HG03571 (cell line): ENCODE measurements around the gene DAPL1.

Experiments
- ATAC-seq: cut with Tn5 transposase; IDR thresholded peaks from one replicate; pipeline ENCODE4 v1.9.1; 2021; ENCODE audit not compliant: unreplicated experiment

DAPL1 gene

DNA sequence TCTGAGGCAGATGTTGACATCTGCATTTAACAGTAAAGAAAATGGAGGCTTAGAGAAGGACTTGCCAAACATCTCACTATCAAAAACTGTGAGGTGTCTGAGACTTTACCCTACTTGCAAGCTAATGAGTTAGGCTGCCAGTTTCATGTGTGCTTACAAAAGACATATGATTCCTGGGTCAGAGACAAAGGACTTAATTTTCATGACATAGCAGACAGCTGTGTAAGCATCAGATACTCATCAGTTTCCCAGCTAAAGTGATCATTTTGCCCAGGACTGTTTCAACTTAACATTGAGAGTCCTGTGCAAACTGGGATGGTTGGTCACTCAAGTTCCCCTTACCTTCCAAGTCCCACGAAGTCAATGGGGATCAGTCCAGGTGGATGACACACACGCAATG is 18.9 kb upstream of the DAPL1 start:
- no peak for ATAC-seq

DNA sequence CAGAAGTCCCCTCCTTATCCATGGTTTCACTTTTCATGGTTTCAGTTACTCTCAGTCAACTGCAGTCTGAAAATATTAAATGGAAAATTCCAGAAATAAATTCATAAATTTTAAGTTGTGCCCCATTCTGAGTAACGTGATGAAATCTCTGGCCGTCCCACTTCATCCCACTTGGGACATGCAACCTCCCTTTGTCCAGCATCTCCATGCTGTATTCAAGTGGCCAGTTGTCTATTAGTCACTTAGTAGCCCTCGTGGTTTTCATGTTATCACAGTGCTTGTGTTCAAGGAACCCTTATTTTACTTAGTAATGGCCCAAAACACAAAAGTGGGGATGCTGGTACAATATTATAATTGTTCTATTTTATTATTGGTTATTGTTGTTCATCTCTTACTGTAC is 18.0 kb upstream of the DAPL1 start:
- no peak for ATAC-seq

DNA sequence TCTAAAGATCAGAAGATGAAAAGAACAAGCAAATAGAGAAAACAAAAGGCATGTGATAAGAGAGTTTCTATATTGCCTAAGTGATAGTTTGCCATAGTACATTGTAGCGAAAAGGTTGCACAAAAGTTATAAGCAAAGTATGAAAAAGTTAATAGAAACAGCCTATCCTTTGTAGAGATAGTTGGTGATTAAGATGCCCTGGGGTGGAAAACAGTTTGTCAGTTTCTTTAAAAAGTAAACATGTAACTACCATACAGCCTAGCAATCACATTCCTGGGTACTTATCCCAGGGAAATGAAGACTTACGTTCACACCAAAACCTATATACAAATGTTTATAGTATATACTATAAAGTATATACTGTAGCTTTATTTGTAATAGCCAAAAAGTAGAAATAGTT is 16.9 kb upstream of the DAPL1 start:
- no peak for ATAC-seq

DNA sequence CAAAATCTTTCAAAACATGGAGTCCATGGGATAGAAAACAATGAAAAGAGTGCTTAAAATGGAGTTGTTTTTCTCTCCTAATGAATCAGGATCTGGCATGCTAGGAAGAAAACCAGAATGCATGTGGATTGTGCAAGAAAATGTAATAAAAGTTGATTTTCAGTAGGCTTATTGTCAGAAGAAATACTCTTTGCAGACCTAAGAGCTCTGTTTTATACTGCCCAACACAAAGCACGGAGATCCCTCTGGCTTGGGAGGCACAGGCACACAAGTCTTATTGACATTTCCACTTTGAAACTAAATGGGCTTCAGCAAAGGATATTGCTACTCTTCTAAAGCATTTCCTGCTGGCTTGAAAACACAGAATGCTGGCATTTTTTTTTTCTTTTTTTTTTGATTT is 15.5 kb upstream of the DAPL1 start:
- ATAC-seq, result no peak

DNA sequence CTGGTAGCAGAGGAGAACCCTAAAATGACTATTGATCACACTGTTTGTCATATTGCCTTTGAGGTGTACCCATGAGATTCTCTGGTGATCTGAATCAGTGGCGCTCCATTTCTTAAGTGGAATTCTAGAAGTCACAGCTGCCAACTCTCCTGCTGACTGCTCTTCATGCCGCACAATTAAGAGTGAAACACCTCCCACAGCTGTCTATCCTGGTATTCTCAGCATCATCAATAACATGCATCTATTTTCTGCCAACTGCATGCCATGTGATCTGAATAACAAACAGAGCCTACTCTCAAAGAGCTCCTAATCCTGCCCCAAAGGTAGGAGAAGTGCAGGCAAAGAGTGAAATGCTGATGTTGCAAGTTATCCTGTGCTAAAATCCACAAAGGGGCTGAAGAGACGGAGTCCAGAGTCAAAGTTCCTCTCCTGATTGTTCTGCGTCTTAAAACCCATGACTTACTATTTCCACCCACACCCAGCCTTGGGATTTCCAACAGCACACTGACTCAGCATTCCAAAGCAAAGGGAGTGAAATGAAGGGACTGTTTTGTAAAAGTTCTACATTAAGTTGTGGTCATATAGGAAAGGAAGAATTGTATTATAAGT is 13.7 kb upstream of the DAPL1 start:
- no peak for ATAC-seq

DNA sequence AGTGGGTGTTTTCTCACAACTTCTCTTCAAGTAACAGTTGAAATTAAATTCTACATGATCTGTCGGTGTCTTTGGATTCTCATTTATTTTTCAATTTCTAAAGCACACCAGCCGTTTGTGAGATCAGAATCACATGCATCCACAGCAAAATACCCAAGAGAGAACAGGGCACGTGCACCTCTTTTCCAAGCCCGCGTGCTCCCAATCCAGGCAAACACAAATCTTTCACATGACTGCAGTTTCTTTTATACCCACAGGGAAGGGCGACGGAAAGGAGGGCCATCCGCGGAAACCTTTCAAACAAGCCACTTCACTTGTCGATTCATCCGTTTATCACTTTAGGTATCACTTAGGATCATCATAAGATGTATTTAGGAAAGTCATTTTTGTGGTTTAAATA is 13.0 kb upstream of the DAPL1 start:
- no peak for ATAC-seq

DNA sequence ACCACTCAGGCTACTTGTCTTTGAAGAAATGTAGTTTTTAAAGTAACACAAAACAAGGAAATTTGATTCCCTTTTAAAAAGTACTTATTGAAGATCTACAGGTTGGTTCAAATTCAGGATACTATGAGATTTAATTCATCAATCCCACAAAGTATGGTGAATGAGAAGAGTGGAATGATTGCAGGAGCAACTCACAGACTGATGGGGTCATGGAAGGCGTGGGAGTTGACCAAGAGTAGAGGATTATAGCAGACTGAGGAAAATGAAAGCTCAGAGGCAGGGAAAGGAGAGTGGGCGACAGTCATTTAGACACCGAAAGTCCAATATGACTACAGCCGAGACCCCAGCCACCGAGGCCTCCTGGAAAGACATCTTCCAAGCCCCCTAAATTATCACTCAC is 12.5 kb upstream of the DAPL1 start:
- no peak for ATAC-seq

DNA sequence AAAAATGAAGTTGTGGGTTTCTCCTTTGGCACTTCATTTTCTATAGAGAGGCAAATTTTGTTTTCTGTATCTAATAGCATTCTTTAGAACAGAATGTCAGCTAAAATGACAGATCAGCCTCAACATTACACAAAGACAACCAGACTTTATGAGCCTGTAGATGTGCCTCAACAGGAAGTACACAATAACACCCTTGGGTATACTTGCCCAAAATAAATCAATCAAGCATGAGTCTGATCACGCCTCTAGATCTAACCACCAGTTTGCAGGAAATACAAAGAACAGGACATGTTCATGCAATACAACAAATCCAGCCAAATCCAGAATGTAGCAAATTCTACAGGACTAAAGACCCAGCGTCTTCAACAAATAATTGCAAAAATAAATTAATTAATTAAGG is 11.2 kb upstream of the DAPL1 start:
- no peak for ATAC-seq

DNA sequence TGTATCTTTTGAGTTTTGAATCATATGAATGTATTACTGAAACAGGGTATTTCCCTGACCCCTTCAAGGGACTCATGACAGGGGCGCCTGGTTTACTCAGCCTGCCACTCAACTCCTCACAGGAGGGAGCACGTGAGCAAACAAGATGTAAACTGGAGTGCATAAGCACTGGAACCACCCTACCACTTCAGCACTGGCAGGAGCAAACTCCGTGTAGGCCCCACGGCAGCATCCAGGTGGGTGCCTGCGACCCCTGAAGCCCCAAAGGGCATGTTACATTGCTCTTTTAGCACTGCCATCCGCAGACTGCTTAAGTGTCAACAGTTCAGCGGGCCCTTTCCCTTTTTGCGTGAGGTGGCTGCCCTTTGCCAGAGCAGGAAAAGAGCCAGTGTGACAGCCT is 8.2 kb upstream of the DAPL1 start:
- ATAC-seq, result no peak

DNA sequence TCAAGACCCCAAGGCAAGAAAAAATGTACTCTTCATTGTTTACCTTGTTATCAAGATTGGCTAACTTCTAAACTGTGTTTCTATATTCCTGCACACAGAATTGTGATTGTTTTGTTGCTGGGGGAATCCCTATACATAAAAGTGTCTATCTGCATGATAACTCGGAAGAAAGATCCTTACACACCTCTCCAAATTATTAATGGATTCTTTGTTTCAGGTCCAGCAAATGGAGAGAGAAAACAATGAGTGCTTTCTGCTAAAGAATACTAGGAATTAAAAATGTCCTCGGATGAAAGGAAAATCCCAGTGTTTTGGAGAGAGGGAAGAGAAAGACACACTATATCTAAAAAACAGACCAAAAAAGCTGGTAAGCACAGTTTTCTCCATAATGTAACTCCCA is 6.2 kb upstream of the DAPL1 start:
- no peak for ATAC-seq

DNA sequence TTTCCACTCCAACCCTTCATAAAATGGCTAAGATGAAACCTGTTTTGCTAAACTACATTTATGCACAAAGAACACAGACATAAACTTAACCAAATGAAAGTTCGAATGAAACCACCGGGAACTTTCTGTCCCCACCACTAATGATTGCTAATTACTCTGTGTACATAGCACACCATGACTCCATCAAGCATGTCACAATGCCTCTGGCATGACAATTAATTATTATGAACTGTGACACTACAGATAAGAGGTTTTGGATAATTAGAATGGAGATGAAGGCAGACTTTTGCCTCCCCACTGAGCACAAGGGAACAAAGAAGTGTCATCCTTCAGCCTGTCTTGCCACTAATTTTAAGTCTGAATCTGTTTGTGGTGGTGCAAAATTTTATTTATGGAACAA is 1.5 kb downstream of the DAPL1 start:
- no peak for ATAC-seq

DNA sequence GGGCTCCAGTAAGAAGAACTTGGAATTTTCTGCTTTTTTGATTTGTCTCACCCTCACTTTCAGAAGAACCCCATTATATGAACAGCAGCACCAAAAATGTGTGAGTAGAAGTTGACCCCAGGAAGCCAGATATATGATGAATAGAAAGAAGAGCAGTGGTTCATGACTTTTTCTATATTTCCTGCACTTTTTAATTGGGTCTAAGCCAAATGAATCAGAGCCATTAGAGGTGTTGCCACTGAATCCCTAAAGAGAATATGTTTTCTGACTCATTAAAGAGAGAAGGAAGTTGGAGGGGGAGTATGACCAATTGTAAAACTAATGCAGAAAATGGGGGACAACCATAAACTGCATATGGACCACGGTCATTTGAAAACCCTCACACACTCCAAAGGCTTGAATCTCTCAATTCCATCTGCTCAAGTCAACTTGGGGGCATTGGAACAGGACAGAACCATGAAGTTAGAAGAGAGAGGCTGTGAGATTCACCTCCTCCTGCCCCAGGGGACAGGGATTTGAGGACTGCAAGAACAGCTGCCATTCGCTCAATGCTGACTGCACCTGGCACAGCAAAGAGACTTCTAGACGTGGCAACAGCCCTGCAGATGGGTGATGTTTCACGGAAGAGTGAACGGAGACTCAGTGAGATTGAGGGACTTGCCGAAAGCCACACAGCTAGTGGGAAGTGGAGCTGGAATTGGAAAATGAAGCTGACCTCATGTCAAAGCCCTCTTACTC is 3.0 kb downstream of the DAPL1 start:
- no peak for ATAC-seq

DNA sequence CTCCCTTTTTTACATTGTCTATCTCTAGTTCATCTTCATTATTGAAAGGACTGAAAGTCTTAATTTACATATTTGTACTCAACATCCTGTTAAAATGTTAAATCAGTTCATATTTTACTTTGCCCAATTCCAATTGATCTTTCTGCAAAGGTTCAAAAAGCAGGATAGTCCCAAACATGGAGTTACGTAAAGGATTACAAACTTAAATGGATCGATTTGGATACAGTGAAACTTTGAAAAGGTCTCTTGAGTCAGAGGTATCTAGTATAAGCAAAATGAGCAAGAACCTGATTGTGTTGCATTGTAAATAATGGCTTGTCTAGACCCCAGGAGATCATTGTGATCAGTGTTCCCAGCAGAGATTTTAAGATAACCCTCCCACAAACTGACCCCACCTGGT is 4.1 kb downstream of the DAPL1 start:
- ATAC-seq, result no peak

DNA sequence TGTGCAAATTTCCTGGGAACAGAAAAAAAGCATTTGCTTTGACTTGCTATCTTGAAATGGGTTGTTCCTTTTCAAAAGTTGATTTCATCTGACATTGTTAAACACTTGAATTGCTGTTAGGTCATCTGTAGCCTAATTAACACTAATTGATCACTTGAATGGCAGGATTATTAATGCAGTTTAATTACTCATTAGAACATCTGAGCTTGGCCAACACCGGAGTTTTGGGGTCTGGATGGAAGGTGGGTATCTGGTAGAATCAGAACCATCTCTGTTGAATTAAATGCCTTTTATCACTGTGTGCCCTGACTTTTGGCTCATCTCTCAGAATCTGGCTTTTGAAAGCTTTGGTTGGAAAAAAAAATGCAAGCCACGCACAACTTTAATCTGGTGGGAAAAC is 8.4 kb downstream of the DAPL1 start:
- no peak for ATAC-seq

DNA sequence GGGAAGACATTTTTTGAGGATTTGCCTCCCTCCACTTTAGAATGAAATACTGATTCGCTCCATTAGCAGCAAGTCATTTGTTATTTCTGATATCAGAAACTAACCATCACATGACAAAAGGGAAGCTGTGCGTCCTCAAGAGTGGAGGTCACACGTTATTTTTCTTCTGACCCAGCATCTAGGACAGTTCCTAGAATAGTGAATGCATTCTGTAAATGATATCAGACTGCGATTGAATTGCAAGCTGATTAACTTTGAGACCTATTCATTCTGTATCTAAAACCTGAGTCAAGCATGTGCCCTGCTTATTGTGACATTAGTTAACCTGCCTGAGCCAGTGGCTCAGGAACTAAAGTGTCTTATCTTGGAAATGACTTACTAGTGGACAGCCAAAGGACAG is 10.1 kb downstream of the DAPL1 start:
- ATAC-seq, result no peak

DNA sequence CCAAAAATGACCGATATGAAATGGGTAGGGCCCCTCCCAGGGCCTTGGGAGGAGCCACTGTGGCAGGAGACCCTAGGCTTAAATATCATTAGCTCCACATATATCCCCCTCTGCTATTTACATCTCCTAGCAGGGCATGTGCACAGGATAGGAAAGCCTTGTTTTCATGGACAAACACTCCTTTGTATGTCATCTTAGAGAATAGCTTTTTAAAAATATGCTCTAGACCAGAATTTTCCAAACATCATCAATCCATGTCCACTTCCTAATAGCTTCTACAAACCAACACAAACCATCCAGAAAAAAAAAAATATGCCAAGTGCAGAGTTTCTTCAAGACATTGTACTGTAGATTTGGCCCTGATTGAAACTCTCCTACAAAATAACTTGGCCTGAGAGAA is 10.8 kb downstream of the DAPL1 start:
- ATAC-seq, result no peak

DNA sequence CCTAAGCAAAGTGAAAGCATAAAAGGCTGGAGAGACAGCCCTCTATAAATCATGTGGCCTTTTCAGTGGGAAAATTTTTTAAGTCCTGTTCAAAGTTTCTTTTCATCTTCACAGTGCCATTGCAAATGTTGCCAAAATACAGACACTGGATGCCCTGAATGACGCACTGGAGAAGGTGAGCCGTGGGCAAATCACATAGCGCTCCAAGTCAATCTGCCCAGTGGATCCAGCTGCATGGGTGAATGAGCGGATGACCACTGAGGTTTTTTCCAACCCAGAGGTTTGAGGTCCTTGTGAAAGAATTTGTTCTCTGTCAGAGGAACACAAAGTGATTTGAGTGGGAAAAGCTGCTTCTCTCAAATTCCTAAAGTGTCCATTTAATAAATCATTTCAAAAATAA is 11.8 kb downstream of the DAPL1 start:
- no peak for ATAC-seq

DNA sequence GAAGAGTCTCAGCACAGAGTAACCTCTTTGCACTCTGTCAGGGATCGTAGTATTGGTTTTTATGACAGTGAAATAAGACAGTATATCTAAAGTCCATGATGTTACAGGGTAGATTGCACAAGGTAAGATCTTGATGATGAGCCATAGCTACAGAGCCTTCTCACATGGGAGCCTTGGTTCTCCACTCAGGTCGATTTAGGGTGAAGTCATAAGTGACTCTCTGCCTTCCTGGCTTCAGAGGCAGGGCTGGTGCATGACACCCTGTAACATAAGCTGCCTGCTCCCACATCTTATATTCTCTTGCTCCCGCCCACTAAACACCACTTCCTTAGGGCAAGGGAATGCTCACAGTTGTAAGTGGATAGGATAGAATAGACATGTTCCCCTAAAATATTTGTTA is 13.3 kb downstream of the DAPL1 start:
- no peak for ATAC-seq

DNA sequence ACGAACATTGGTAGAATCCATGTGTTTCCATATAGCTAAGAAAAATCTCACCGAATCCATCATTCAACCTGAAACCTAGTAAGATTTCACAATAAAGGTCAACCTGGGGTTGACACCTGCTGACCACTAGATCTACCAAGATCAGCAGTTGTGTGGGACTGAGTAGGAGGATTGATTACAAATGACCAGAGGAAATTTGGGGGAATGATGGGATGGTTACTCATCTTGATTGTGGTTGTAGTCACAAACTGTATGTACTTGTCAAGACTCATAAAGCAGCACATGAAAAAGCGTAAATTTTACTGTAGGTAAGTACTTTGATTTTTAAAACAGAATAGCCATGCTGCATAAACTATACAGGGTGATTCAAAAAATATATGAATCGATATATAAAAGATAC is 14.7 kb downstream of the DAPL1 start:
- no peak for ATAC-seq

DNA sequence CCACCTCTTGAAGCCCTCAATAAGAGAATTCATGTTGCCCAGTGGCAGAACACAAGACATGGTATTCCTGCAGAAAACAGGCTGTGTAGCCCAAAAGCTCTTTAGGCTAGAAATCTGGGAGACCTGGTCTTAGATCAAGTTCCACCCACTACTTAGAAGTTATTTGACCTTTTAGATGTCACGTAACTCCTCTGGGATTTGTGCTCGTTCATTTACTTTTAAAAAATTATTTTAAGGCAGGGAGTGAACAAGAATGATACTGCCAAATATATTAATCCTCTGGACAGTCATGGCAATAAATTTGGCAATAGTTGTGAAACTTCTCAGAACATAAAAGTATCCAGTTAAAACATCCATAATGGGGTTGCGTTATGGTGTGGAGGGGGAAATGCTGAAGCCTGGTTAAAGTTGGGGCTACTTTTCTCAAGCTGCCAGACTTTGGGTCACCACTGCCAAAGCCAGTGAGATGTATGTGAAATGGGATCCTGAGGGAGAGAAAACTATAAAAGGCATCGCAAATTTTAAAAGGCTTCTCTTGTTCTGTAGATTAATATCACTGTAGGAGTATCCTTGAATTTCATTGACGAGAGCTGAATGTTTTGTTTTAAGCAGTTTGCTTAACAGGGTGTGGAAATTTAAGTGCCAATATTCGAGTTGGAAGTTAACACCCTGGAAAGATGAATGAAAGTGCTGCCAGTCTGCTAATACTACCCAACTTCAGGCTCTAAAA is 15.8 kb downstream of the DAPL1 start:
- no peak for ATAC-seq

DNA sequence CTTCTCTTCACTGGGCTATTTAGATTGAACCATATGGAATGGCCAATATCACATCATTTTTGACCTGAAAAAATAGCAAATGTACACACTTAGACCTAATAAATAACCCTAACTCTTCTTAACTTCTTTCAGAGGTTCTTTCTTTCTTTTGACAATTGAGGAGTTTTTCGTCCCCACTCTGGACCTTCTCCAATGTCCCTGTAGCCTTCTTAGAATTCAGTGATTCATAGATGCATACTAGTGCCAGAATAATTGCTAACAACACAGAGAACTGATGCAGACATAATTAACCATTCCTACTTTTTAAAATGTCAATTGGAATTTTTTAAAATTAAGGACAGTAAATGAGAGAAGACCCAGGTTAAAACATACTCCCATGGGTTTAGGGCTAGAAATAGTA is 20.0 kb downstream of the DAPL1 start:
- no peak for ATAC-seq

DNA sequence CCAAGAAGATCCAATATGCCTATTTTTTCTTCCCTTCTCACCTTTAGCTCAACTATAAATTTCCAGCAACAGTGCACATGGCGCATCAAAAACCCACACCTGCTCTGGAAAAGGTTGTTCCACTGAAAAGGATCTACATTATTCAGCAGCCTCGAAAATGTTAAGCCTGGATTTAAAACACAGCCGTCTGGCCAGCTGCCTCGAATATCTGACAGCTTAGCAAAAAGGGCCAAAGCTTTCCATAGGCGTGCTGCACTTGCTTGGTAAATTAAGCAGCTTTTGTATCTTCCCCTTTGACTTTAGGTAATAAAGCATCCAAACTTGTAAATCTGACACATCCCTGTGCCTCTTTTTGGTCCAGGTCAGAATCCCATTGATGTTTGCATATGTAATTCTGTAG is 20.5 kb downstream of the DAPL1 start:
- no peak for ATAC-seq

DNA sequence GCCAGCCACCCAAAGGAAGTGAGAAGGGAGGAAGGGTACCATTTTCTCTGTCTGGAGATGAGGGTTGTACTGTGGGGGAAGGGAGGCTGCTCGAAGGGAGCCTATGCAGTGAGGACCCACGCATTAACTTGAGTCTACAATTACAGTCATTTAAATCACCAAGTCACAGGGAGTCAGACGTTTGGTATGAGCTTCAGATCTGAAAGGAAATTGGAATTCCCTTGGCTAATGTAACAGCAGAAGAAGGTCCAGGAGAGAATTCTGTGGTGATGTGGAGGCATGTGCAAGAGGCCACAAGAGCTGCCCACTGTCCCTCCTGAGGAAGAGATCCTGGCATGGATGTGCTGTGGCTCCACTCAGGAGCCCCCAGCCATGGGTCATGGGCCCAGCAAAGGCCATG is 22.5 kb downstream of the DAPL1 start:
- ATAC-seq, result no peak
